ENCODE measurements around the gene AGBL4. TPM values are rescaled to one million over a fixed set of nuclear protein-coding genes. Genes with fewer than 3 reads are reported as not detected.
A peak's percentile ranks its signal among the peaks of the same experiment; 100 is the strongest.

Gene AGBL4
- total and polyA plus RNA-seq, 10 donors: 0.05 to 1.8 (median 0.32) TPM; not detected in 1

- no peak overlapping the region for H3K4me3 ChIP-seq
- no peaks in the 10 kb centered on the region for H3K9me3 ChIP-seq
- peaks cover 0 to 6% (median 0%) of the 10 kb centered on the region in 6 donors for H3K4me1 ChIP-seq
- intact Hi-C loops (cut with DNase I; ENCODE audit: low total_unique reads): no loop called here
- no peaks in the 10 kb centered on the region for H3K36me3 ChIP-seq
- 75 to 93% (median 86%) methylated on average over 3 of the region's 3 CpGs for WGBS, 5 donors
- H3K27me3 ChIP-seq (replicated peaks in 1 of 7): peaks cover 0 to 15% (median 0%) of the 10 kb centered on the region in 7 donors
- H3K27ac ChIP-seq: no peak overlapping the region
- TF ChIP-seq POLR2AphosphoS5 (IDR thresholded peaks at IDR 0.05): no peak
- TF ChIP-seq CTCF (IDR thresholded peaks at IDR 0.05 in 8 of 11, conservative IDR thresholded peaks at IDR 0.05 in 3 of 11): no peak
- no peak for TF ChIP-seq POLR2A (IDR thresholded peaks at IDR 0.05)
- DNase-seq: no peak
Measured at GRCh38 chr1:48536477-48536876, 1487.3 kb downstream of the AGBL4 start.

GRCh38 chr1:48532976-48533375, 1490.8 kb downstream of the AGBL4 start:
- intact Hi-C loops (cut with DNase I; ENCODE audit: low total_unique reads): no loop called here
- 28 to 38% (median 34%) methylated on average over 1 of the region's 1 CpG for WGBS, 5 donors
- TF ChIP-seq POLR2A (IDR thresholded peaks at IDR 0.05) (no peak), POLR2AphosphoS5 (IDR thresholded peaks at IDR 0.05) (no peak), CTCF (IDR thresholded peaks at IDR 0.05 in 8 of 11, conservative IDR thresholded peaks at IDR 0.05 in 3 of 11) (no peak)

GRCh38 chr1:48530727-48531351, 1492.9 kb downstream of the AGBL4 start:
- whole genome bisulfite sequencing, 5 donors: 0 to 5% (median 0%) methylated on average over 2 of the region's 2 CpGs
- no peak for TF ChIP-seq POLR2AphosphoS5 (IDR thresholded peaks at IDR 0.05)
- TF ChIP-seq POLR2A (IDR thresholded peaks at IDR 0.05): no peak
- peak in 8 of 11 experiments; percentile 5 to 59 (median 34) for TF ChIP-seq CTCF (IDR thresholded peaks at IDR 0.05 in 8 of 11, conservative IDR thresholded peaks at IDR 0.05 in 3 of 11)
- H3K27me3 ChIP-seq (replicated peaks in 1 of 7): peaks cover 0 to 25% (median 0%) of the 10 kb centered on the region in 7 donors
- H3K4me3 ChIP-seq: no peak overlapping the region
- no peaks in the 10 kb centered on the region for H3K36me3 ChIP-seq
- H3K9me3 ChIP-seq: no peaks in the 10 kb centered on the region
- intact Hi-C loops (cut with DNase I; ENCODE audit: low total_unique reads): no loop called here
- no peak for DNase-seq
- H3K4me1 ChIP-seq: peaks cover 0 to 6% (median 0%) of the 10 kb centered on the region in 6 donors
- no peak overlapping the region for H3K27ac ChIP-seq

More at GRCh38 chr1:48532976-48533375, 1490.8 kb downstream of the AGBL4 start:
- peaks cover 0 to 6% (median 0%) of the 10 kb centered on the region in 6 donors for H3K4me1 ChIP-seq
- H3K27ac ChIP-seq: no peak overlapping the region
- H3K4me3 ChIP-seq: no peak overlapping the region
- H3K36me3 ChIP-seq: no peaks in the 10 kb centered on the region
- H3K27me3 ChIP-seq (replicated peaks in 1 of 7): peaks cover 0 to 25% (median 0%) of the 10 kb centered on the region in 7 donors
- no peak for DNase-seq
- no peaks in the 10 kb centered on the region for H3K9me3 ChIP-seq

- TF ChIP-seq POLR2AphosphoS5 (IDR thresholded peaks at IDR 0.05) (no peak), POLR2A (IDR thresholded peaks at IDR 0.05) (no peak), CTCF (IDR thresholded peaks at IDR 0.05 in 8 of 11, conservative IDR thresholded peaks at IDR 0.05 in 3 of 11) (no peak)
- H3K27me3 ChIP-seq (replicated peaks in 1 of 7): peaks cover 0 to 14% (median 0%) of the 10 kb centered on the region in 7 donors
- DNase-seq: no peak
- whole genome bisulfite sequencing, 5 donors: 79 to 84% (median 81%) methylated on average over 5 of the region's 5 CpGs
- H3K36me3 ChIP-seq: no peaks in the 10 kb centered on the region
- H3K9me3 ChIP-seq: no peaks in the 10 kb centered on the region
- no peaks in the 10 kb centered on the region for H3K4me1 ChIP-seq
- intact Hi-C loops (cut with DNase I; ENCODE audit: low total_unique reads): no loop called here
- no peak overlapping the region for H3K4me3 ChIP-seq
- no peak overlapping the region for H3K27ac ChIP-seq
Measured at GRCh38 chr1:48527051-48527450, 1496.7 kb downstream of the AGBL4 start.
